Hematopoietic multipotent progenitor cell treated with erythropoietin and hydrocortisone succinate and interleukin-3 and kit ligand, for 4 days (in vitro differentiated cells): ENCODE results near the gene PSME3IP1.

Source experiments
- DNase-seq: peaks from one replicate; pipeline ENCODE4 v3.0.0-alpha.2; 2015

The PSME3IP1 gene

DNA sequence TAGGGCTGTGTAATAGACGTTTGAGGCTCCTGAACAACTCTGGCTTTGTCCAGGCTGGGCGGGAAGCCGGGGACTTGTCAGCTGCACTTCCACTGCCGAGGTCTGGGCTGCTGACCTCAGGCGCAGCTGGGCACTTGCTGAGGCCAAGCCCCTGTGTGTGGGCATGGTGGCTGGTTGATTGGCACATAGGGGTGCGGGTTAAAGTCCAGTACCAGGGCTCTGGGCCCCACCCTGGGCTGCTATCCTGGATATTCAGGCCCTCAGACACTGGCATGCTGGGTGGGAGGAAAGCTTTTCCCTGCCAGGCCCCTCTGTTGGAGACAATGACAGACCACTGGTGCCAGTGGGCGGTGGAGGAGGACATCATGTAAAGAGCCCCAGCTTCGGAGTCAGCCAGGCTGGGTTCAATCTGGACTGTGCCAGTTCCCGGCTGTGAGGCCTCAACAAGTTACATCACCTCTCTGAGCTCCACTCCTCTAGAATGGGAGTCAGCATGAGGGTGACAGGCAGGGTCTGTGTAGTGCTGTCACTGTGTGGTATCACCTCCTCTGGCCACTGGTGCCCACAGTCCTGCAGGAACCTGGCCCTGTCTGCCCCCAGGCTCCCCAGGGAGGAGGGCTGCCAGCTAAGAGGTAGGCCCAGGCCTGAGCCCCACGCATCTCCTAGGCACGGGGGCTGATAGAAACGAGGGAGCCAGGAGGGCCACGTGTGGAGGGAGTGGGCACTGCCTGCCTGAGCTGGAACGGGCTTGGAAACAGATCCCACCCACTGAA lies 42.5 kb downstream of the PSME3IP1 start:
- DNase-seq: no peak

DNA sequence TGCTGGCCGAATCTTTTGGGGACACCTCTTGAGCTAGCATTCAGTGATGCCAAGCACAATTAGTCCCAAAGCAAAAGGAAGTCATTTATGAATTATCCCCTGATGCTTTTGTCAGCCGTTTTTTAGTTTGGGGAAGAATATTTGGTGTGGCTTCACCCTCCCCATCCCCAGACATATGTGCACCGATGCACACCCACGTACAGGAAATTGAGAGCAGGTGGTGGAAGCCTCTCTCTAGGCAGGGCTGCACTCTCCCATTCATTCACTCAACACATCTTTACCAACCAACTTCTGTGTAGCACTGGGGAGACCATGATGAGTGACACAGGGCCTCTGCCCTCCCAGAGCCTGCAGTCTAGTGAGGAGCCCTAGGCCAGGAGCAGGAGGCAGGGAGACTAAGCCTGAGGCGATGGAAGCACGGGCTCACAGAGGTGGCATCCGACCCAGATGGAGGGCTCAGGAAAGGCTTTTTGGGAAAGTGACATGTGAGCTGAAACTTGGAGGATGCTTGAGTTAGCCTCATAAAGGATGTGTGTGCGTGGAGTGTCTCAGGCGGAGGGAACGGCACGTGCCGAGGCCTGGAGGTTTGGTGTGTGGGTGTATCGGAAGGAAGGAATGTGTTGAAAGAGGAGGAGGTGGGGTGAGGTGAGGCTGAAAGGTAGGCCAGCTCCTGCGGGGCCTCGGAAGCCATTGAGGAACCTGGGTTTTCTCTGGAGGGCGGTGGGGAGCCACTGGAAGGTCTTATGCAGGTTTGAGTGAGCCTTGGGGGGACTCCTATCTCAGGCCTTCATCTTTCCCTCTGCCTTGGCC lies 43.8 kb downstream of the PSME3IP1 start:
- peak; percentile 36 for DNase-seq

DNA sequence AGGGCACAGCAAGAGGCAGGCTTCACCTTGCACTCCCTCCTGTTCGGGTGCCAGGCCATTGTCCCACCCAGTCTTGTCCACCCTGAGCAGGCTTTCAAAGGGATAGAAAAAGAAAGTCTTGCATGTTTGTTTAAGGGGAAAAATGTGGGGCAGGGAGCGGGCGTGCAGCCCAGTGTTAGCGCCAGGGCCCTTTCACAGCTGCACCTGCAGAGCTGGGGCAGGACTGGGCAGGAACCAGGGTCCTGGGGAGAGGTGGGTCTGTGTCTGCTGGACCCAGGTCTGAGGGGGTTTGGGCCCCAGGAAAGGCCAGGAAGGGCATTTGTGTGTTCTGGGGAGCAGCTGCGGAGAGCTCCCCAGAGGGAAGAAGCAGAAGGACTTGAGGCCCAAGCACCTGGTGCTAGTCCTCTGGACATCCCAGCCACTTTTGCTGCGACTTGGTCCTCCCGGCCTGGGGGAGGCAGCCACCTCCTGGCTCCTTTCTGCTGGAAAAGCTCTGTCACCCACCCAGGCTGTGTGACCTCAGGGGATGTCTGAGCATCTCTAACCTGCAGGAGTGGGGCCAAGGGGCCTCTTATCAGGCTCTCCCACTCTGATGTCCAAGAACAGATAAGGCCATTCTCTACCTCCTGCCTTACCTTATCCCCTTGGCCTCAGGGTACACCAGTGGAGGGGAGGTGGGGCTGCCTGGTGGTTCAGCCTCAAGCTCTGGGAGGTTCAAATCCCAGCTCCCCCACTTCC lies 44.7 kb downstream of the PSME3IP1 start:
- DNase-seq: no peak

DNA sequence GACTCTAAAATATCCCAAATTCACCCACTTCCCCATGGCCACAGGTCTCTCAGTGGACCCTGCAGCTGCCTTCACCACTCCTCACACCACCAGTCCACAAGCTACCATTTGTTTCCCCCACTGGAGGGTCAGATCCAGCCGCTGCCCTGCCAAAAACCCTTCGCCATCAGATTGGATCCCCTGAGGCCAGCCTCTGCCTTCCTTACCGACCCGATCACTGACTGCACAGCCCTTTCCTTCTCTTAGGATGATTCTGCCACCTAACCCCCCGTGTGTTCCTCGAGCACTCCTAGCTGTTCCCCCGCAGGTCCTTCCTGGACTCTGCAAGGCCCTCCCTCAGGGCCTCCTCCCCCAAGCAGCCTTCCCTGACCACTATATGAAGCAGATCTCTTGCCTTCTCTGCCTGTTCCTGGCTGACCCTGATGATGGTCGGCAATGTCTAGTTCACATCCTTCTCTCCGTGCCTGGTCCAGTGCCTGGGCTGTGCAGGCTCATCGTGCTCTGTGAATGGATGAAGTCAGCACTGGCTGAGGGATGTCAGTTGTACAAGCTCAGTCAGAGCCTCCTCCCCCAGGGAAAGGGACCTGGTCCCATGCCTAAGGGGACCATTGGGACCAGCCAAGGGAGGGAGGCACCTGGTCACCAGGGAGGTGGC lies 47.4 kb downstream of the PSME3IP1 start:
- no peak for DNase-seq

DNA sequence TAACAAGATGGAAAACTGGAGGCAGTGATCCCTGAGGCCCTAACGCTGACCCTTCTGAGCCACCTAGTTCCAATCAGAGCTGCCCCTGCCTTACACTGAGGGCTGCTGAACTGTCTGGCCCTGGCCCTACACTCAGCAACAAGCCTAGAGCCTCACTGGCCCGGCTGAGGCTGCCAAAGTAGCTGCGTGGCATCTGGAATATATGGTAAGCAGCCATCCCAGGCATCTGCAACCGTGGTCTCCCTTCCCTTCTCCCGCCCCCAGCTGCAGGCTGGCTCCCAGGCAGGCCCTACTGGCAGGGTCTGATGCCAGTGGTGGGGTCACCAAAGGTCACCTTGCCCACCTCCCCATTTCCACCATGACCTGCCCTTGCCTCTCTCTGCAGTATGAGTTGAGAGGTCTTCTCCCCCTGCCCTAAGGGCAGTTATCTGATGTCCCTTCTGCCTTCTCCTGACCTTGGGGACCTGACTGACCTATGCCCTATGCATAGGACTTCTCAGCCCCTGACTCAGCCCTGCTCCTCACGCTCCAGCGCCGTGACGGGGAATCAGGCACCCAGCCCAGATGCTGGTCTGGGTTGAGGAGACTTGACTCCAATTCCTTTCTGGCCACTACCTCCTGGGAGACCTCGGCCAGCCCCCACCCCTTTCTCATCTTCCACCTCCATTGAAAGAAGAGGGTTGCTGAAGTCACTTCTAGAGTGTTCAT lies 48.1 kb downstream of the PSME3IP1 start:
- DNase-seq: no peak

DNA sequence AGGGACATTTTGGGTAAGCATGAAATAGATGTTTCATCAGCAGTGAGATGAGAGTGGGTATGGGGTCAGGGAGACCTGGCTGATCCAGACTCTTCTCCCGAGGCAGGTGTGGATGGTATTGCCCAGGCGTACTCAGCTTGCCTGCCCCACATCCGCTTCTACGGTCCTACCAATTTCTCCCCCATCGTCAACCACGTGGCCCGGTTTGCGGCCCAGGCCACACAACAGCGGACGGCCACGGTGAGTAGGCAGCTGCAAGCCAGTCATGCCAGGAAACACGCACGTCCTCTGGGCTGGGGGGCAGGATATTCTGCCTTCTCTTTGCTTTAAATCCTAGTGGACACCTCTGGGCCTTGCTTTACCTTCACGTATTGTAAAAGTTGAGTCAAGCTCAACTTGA lies 48.8 kb downstream of the PSME3IP1 start:
- no peak for DNase-seq

DNA sequence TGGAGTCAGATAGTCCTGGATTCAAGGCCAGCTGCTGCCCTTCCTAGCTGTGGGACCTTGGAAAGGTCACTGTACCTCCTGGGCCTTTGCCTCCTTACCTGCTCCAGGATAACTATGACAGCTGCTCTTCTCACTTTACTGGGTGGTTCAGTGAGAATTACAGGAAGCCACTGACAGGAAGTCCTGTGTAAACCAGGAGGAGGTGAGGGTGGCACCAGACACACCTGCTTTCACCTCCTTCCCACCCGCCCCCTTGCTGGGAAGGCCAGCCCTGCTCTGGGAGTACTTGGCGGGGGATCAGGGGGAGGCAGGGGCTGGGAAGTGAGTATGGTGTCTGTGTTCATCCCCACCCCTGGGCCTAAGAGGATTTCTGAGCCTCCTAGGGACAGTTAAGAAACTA lies 50.9 kb downstream of the PSME3IP1 start:
- DNase-seq: no peak

DNA sequence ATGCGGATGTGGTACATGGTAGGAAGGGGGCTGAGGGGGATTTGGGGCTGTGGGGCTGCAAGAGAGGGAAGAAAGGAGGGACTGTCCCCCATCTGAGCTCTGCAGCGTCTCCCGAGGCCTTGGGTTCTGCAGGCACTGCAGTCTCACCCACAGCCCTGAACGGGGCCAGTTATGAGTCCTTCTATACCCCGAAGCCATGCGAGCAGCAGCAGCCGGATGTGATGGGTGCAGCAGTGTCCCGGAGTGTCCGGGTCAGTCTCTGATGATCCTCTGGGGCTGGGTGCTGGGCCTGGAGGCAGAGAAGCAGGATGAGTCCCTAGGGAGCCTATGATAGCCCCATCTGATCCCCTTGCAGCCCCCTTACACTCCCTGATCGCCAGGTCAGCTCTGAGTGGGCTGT lies 52.0 kb downstream of the PSME3IP1 start:
- no peak for DNase-seq

DNA sequence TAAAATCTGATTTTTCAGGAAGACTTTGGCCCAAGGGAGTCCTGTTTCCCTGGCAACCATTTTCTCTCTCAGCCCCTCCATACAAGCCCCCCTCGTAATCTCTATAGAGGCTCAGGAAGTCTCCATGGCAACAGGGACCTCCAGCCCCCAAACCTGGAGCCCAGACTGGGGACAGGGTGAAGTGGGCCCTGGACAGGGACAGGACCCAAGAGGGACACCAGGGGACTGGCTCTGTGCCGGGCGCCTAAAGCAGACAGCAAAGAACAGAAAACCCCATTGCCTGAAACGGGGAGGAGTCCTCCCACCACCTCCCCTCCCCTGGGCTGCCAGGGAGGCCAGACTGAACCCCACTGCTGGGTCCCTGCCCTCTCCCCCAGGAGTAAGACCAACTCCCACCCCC lies 52.8 kb downstream of the PSME3IP1 start:
- DNase-seq: no peak

DNA sequence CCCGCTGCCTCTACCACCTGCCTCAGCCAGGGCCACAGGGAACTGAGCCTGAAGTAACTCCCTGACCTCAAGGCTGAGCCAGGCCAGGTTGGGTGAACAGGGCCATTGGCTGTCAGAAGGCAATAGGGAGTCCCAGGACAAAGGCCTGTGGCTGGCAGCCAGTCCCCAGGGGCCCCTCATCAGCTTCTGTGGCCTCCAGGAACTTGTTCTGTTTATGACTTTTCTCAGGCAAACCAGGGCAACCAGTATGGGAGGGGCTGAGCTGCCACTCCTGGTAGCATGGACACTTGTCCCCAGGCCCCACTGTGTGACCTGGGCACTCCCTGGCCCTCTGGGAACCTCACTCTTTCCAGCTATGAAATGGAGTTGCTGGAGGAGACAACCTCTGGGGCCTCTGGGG lies 53.4 kb downstream of the PSME3IP1 start:
- no peak for DNase-seq

DNA sequence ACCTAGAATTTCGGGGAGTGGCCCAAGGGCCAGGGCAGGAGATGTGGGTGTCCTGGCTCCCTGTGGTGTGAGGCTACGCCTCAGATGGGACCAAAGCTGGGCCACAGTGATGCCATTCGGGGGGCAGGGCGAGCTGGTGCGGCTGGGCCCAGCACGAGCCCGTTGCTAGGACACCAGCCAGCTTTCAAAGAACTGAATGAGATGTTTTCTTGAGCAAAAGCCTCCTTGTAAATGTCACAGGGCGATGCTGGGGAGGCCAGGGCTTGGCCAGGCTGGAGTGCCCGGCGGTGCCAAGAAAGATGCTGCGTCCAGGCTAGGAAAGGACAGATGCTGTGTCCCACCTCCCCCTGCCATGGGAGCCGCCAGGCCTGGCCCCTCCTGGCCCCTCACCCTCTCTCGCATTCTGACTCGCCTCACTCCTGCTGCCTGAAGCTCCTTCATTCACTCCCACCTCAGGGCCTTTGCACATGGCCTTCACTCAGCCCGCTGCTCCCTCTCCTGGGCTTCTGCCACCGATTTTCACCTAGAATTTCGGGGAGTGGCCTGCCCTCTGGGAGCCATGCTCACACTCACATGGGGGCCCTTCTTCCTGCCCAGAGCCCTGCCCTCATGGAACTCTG lies 54.4 kb downstream of the PSME3IP1 start:
- no peak for DNase-seq

DNA sequence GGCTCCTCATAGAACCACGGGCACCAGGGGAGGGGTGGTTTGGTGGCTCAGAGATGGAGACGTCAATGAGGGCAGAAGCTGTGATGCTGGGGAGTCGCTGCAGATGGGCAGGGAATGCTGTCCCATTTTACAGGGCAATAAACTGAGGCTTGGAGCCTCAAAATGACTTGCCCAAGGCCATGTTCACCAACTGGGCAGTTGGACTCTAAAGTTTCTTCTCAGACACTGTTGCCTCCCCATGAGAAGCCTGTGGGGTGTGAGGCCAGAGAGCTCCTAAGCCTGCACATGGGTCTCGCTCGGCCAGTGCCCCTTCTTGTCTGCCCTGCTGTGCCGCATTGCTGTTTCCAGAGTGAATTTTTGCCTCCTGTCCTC lies 54.9 kb downstream of the PSME3IP1 start:
- DNase-seq: no peak

DNA sequence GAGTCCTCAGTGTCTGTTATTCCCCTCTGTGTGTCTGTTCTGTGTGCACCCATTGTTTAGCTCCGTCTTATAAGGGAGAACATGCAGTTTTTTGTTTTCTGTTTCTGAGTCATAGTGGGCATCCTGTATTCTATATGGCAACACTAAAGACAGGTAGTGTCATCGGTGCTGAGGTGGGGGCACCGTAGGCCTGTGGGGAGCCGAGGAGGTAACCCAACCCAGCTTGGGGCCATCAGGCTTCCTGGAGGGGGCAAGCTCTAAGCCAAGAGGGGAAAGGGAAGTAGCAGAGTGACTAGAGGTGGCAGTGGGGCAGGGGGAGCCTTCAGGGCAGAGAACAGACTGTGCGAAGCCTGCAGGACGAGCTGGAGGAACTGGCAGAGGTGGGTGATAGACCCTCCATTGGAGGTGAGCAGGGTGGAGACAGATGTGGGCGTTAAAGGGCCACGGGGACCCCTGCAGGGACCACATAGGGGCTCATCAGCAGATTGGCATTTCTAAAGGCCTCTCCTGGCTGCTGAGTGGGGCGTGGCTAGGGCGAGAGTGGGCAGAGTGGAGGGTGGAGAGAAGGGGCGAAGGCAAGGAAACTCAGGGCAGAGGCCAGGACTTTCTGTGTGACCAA lies 57.0 kb downstream of the PSME3IP1 start:
- DNase-seq: no peak

DNA sequence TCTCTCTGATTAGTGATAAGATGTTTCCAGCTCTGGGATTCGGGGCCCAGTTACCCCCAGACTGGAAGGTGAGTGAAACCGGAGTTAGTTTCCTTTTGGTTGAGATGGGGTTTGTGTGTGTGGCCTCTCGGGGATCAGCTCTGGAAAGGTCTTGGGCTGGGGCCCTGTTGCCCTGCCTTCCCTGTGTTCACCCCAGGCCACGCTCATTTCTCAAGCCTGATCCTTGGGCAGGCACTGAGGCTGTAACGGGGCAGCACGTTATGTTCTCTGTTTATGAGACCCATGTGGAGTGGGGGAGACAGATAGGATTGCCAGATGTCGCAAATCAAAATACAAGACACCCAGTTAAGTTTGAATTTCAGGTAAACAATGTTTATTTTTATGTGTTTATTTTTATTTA lies 58.0 kb downstream of the PSME3IP1 start:
- DNase-seq: no peak

DNA sequence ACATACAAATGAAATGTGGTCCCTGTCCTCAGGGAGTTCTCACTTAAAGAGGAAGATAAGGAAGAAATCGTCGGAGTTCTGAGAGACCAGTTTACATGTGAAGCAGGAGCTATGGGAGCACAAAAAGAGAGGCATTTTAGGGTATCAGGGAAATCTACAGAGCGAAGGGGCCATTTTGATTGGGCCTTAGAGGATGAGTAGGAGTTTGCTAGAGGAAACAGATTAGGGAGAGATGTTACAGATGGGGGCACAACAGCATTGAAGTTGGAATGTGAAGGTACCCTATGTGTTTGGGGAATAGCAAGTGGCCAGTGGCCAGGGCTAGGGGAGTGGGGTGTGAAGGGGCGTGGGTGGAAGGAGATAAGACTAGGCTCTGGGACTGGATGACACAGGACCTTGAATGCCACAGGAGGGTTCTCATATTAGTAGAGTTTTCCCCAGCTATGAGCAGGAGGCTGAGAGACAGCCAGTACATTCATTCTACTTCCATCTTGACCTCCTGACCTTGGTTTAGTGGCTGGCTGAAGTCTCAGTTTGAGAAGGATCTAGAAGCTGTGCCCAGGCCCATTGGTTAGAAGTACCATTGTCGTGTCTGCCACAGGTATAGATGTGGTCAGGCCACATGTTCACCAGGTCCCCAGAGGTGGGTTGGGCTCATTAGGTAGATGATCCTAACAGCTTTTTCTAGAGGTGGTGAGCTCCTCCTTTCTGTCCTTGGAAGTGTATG lies 58.6 kb downstream of the PSME3IP1 start:
- no peak for DNase-seq

DNA sequence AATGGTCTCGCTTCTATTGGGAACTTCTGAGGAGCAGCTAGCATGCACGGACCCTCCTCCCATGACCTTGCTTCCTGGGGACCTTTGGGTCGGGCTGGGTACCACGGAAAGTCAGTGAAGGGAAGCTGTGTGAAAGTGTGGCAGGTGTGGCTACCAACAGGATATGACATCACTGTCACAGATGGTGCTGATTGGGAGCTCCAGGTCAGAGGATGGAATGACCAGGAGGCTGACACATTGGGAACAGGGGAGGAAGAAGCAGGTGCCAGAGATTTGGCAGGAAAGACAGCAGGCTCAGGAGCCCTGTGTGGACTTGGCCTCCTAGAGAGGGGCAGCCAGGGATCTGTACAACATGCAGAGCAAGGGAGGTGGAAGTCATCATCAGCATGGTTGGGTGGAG lies 59.4 kb downstream of the PSME3IP1 start:
- DNase-seq: no peak

DNA sequence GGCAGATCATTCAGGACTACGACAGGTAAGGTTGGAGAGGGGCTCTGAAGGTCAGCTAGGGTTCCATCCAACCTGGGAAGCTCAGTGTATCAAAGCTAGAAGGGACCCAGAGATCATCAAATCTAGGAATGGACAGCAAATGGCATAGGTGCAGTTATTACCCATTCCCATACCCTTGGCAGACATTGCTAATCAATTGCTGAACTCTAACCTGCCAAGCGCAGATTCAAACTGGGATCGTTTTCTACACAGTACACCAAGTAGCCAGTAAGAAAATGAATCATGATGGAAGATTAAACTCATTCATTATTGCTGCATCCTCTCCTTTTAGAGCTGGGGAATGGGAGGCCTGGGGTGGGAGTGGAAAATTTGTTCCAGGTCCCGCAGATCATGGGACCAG lies 59.9 kb downstream of the PSME3IP1 start:
- DNase-seq: no peak

DNA sequence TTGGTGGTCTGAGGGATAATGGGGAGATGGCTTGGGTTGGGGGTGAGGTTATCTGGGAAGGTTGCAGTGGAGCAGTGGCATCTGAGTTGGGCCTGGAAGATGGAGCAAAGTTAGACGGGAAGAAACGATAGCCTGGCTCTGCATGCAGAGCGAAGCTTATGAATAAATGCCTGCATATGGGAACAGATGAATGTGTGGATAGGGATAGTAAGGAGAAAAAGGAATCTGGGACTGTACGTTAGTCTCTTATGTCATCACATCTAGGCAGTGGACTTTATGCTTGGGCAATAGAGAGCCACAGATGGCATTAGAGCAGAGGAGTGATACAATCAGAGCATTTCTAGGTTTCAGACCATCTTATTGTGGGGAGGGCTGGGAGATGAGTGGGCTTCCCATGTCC lies 60.5 kb downstream of the PSME3IP1 start:
- no peak for DNase-seq

DNA sequence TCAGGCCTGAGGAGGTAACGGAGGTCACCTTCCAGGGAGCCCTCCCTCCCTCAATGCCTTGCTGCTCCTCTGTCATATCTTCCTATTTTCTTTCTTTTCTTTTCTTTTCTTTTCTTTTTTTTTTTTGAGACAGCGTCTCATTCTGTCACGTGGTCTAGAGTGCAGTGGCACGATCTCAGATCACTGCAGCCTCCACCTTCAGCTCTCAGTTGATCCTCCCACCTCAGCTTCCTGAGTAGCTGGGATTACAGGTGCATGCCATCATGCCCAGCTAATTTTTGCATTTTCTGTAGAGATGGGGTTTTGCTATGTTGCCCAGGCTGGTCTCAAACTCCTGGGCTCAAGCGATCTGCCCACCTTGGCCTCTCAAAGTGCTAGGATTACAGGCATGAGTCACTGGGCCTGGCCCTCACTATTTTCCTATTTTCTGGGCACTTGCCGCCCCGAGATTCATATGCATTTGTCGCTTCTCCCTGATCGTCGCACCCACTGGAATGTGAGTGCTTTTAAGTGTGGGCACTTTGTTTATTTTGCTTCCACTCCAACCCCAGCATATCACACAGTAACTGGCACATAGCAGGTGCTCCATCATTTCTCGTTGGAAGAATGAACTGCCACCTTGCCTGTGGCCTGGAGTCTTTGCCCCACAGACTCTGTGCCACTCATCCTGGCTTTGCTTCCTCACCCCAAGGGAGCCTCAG lies 61.7 kb downstream of the PSME3IP1 start:
- no peak for DNase-seq
